ENCODE results near the gene HAT1. TPM values are rescaled to one million over a fixed set of nuclear protein-coding genes. Genes with fewer than 3 reads are reported as not detected.

The HAT1 gene
- total and polyA plus RNA-seq, 11 donors, result 9.9 to 60.7 (median 34.1) TPM

- Histone ChIP-seq H3K27ac (no peak overlapping the region), H3K4me3 (no peak overlapping the region), H3K36me3 (no peaks in the 10 kb centered on the region), H3K4me1 (no peaks in the 10 kb centered on the region), H3K9me3 (no peaks in the 10 kb centered on the region), H3K27me3 (no peaks in the 10 kb centered on the region)
- 75 to 83% (median 78%) methylated on average over 3 of the region's 3 CpGs for WGBS, 4 donors
- intact Hi-C loops (cut with DNase I), result no loop called here
- TF ChIP-seq CTCF (IDR thresholded peaks at IDR 0.05) (no peak), POLR2A (IDR thresholded peaks at IDR 0.05) (no peak)
- ATAC-seq, result no peak
- no peak for DNase-seq
Measured at GRCh38 chr2:171913517-171913916, 8.7 kb upstream of the HAT1 start.

GRCh38 chr2:171919453-171919852 lies 2.8 kb upstream of the HAT1 start:
- H3K9me3 ChIP-seq, result no peaks in the 10 kb centered on the region
- intact Hi-C loops (cut with DNase I), result no loop called here
- 84 to 94% (median 90%) methylated on average over 2 of the region's 2 CpGs for WGBS, 4 donors
- no peak overlapping the region for H3K27ac ChIP-seq
- no peak for ATAC-seq
- DNase-seq, result no peak
- H3K36me3 ChIP-seq, result peaks cover 0 to 2% (median 0%) of the 10 kb centered on the region in 9 donors
- TF ChIP-seq CTCF (IDR thresholded peaks at IDR 0.05), result no peak
- TF ChIP-seq POLR2A (IDR thresholded peaks at IDR 0.05), result no peak
- peaks cover 6 to 23% (median 17%) of the 10 kb centered on the region in 12 donors for H3K4me1 ChIP-seq
- no peak overlapping the region for H3K4me3 ChIP-seq
- no peaks in the 10 kb centered on the region for H3K27me3 ChIP-seq

GRCh38 chr2:171921970-171922229 lies 361 bp upstream of the HAT1 start:
- Histone ChIP-seq H3K4me3 (peak overlapping the region in 11 of 12 donors; percentile 67 to 99 (median 85)), H3K9me3 (no peaks in the 10 kb centered on the region), H3K27me3 (no peaks in the 10 kb centered on the region), H3K4me1 (peaks cover 6 to 33% (median 19%) of the 10 kb centered on the region in 12 donors), H3K27ac (peak overlapping the region in 11 of 12 donors; percentile 76 to 97 (median 91)), H3K36me3 (peaks cover 0 to 18% (median 15%) of the 10 kb centered on the region in 9 donors)
- intact Hi-C loops (cut with DNase I), result loop anchor here in 6 of 10 donors (1.0 to 10.0 kb wide), 7 partner anchors 27 to 233 kb away; partner anchors contain the start of genes SLC25A12 (in 3 of the 6), DLX1 (in 2 of the 6) and DLX2 (in 1 of the 6)
- no peak for DNase-seq
- ATAC-seq, result no peak
- TF ChIP-seq POLR2A (IDR thresholded peaks at IDR 0.05) (no peak), CTCF (IDR thresholded peaks at IDR 0.05) (no peak)
- 14 to 16% (median 15%) methylated on average over 5 of the region's 5 CpGs for WGBS, 4 donors

- ATAC-seq (peak in 1 of 4 donors; percentile 19), DNase-seq (peak in 1 of 5 donors; percentile 38)
- intact Hi-C loops (cut with DNase I), result loop anchor here in 6 of 10 donors (2.0 to 10.0 kb wide), 6 partner anchors 28 to 234 kb away; partner anchors contain the start of genes DLX1 (in 2 of the 6), SLC25A12 (in 2 of the 6) and DLX2 (in 1 of the 6)
- no peaks in the 10 kb centered on the region for H3K9me3 ChIP-seq
- peak overlapping the region in 11 of 12 donors; percentile 67 to 99 (median 85) for H3K4me3 ChIP-seq
- 26 to 35% (median 29%) methylated on average over 13 of the region's 13 CpGs for WGBS, 4 donors
- TF ChIP-seq CTCF (IDR thresholded peaks at IDR 0.05) (no peak), POLR2A (IDR thresholded peaks at IDR 0.05) (no peak)
- no peaks in the 10 kb centered on the region for H3K27me3 ChIP-seq
- H3K4me1 ChIP-seq, result peaks cover 6 to 33% (median 19%) of the 10 kb centered on the region in 12 donors
- H3K27ac ChIP-seq, result peak overlapping the region in 11 of 12 donors; percentile 77 to 97 (median 91)
- peaks cover 0 to 28% (median 23%) of the 10 kb centered on the region in 9 donors for H3K36me3 ChIP-seq
Measured at GRCh38 chr2:171923206-171923605, 945 bp downstream of the HAT1 start.
